GM12878 (cell line): ENCODE measurements around the gene RBMX. TPM values are rescaled to one million over a fixed set of nuclear protein-coding genes. Genes with fewer than 3 reads are reported as not detected.

Experiments
- ATAC-seq: fragments of 200-7000 bp; cut with Tn5 transposase; 3 replicates; pipeline ENCODE4 v1.9.1; 2020; ENCODE audit warnings: mild to moderate bottlenecking, moderate library complexity
- BruUV-seq: library from RNA; stranded (reverse); fragments of 400-500 nt; replicated peaks from 2 replicates; lab custom pipeline; 2021; lab: Mats Ljungman, UMichigan
- CTCF ChIA-PET: fragments of 300-600 bp; sonication (Branson Sonifier 250); formaldehyde crosslinking; extraction: SDS; loops from one replicate; lab custom pipeline; 2021; ENCODE audit warnings: inconsistent platforms; lab: Yijun Ruan, JAX
- POLR2A ChIA-PET: fragments of 350-600 bp; formaldehyde crosslinking; extraction: SDS; loops from one replicate; lab custom pipeline; 2021; ENCODE audit warnings: inconsistent platforms; lab: Charles Lee
- RAD21 ChIA-PET: fragments of 300-600 bp; sonication (Branson Sonifier 250); formaldehyde crosslinking; loops from one replicate; lab custom pipeline; 2023; ENCODE audit warnings: antibody characterized with exemption; ENCODE audit not compliant: unreplicated experiment; lab: Charles Lee
- SMC1A ChIA-PET: fragments of 300-600 bp; sonication (Branson Sonifier 250); formaldehyde crosslinking; loops from one replicate; lab custom pipeline; 2023; ENCODE audit not compliant: unreplicated experiment, uncharacterized antibody; lab: Charles Lee
- DNase-seq: peaks from one replicate; pipeline ENCODE4 v3.0.0-alpha.2; 2011; ENCODE audit warnings: low read depth, low spot score
- FAIRE-seq: peaks from 3 replicates; lab custom pipeline; 2011; peaks lifted over from hg19 to GRCh38; lab: Jason Lieb, UNC
- H2AFZ ChIP-seq: 2 replicates; pipeline ENCODE4 v1.6.0; 2011; ENCODE audit warnings: low read depth, low read length, control low read depth; ENCODE audit not compliant: control insufficient read depth
- H3K27ac ChIP-seq: 2 replicates; pipeline ENCODE4 v1.5.1; 2011; ENCODE audit warnings: control low read depth; ENCODE audit not compliant: control insufficient read depth, insufficient read depth
- H3K27me3 ChIP-seq, 2 experiments: replicated peaks in 1 of 2; 2 replicates each; pipeline versions ENCODE4 v1.6.0 to v1.6.1; 2011; ENCODE audit warnings: low read length in 1 of 2; ENCODE audit not compliant: control insufficient read depth in 2 of 2, insufficient read depth in 2 of 2
- H3K36me3 ChIP-seq, 2 experiments: 2 replicates each; pipeline ENCODE4 v1.5.1; 2011; ENCODE audit warnings: low read length in 1 of 2; ENCODE audit not compliant: control insufficient read depth in 2 of 2, insufficient read depth in 2 of 2
- H3K4me1 ChIP-seq: 2 replicates; pipeline ENCODE4 v1.6.1; 2011; ENCODE audit warnings: mild to moderate bottlenecking, low read length, moderate library complexity, mixed read lengths; ENCODE audit not compliant: control insufficient read depth, insufficient read depth
- H3K4me2 ChIP-seq: 2 replicates; pipeline ENCODE4 v1.6.0; 2011; ENCODE audit warnings: control low read depth; ENCODE audit not compliant: control insufficient read depth, insufficient read depth
- H3K4me3 ChIP-seq: fragments of 200-600 bp; sonication (generic); 2 replicates; pipeline ENCODE4 v1.5.1; 2016
- H3K79me2 ChIP-seq: 2 replicates; pipeline ENCODE4 v1.6.0; 2011; ENCODE audit warnings: low read length; ENCODE audit not compliant: control insufficient read depth, insufficient read depth
- H3K9ac ChIP-seq: 2 replicates; pipeline ENCODE4 v1.8.0; 2011; ENCODE audit warnings: low read length, control low read depth, mixed read lengths; ENCODE audit not compliant: control insufficient read depth, insufficient read depth
- H3K9me3 ChIP-seq: replicated peaks from 3 replicates; pipeline ENCODE4 v1.5.1; 2011; ENCODE audit warnings: mild to moderate bottlenecking, low read length; ENCODE audit not compliant: control insufficient read depth, insufficient read depth
- H4K20me1 ChIP-seq: 2 replicates; pipeline ENCODE4 v1.6.0; 2011; ENCODE audit not compliant: control insufficient read depth, insufficient read depth
- BMI1 ChIP-seq: fragments of 450-650 bp; IDR thresholded peaks from 2 replicates; pipeline ENCODE4 v1.6.1; 2016; ENCODE audit warnings: mild to moderate bottlenecking, moderate library complexity, borderline replicate concordance
- EED ChIP-seq: sonication (generic); IDR thresholded peaks from 2 replicates; pipeline ENCODE4 v1.6.1; 2016; ENCODE audit warnings: antibody characterized with exemption, low read depth
- EGR1 ChIP-seq, 2 experiments: IDR thresholded peaks; 1 replicate in 1 of 2; 2 replicates in 1 of 2; pipeline ENCODE4 v1.6.1; 2011 to 2012; ENCODE audit warnings: low read depth in 2 of 2, low read length in 2 of 2, borderline replicate concordance in 1 of 2, mild to moderate bottlenecking in 1 of 2, moderate library complexity in 1 of 2
- ETV6 ChIP-seq, 2 experiments: fragments of 450-650 bp in 1 of 2; IDR thresholded peaks in 1 of 2; conservative IDR thresholded peaks in 1 of 2; 2 replicates each; pipeline ENCODE4 v1.6.1; 2014; ENCODE audit warnings: antibody characterized with exemption in 1 of 2, borderline replicate concordance in 1 of 2, low read depth in 1 of 2, mild to moderate bottlenecking in 1 of 2, moderate library complexity in 1 of 2
- EZH2 ChIP-seq: IDR thresholded peaks from 2 replicates; pipeline ENCODE4 v1.6.1; 2012; ENCODE audit warnings: low read depth, mild to moderate bottlenecking, control low read depth, inconsistent platforms, low read length, borderline replicate concordance; ENCODE audit not compliant: control insufficient read depth
- MYC ChIP-seq: IDR thresholded peaks from 2 replicates; pipeline ENCODE4 v1.6.1; 2011; ENCODE audit warnings: mild to moderate bottlenecking, low read length, moderate library complexity, inconsistent platforms; ENCODE audit not compliant: insufficient read depth, insufficient replicate concordance, insufficient read length, severe bottlenecking
- PAX5 ChIP-seq: IDR thresholded peaks from 2 replicates; pipeline ENCODE4 v1.6.1; 2011; ENCODE audit warnings: low read depth, low read length, borderline replicate concordance
- TCF7 ChIP-seq: IDR thresholded peaks from 2 replicates; pipeline ENCODE4 v1.6.1; 2014; ENCODE audit warnings: antibody characterized with exemption, borderline replicate concordance
- ZNF217 ChIP-seq: fragments of 450-650 bp; IDR thresholded peaks from 2 replicates; pipeline ENCODE4 v1.6.1; 2017; ENCODE audit warnings: antibody characterized with exemption, mild to moderate bottlenecking
- ZNF384 ChIP-seq: IDR thresholded peaks from 2 replicates; pipeline ENCODE4 v1.6.1; 2012; ENCODE audit warnings: low read depth, mild to moderate bottlenecking, low read length, improper control_type of control experiment, borderline replicate concordance
- WGBS: methylation state at CpG from one replicate; pipeline ENCODE4 v1.1.6; 2016; ENCODE audit warnings: low lambda C conversion rate; ENCODE audit not compliant: insufficient replicate concordance, insufficient coverage; ENCODE audit errors: missing lambda C conversion rate; 5-methylcytosine and 5-hydroxymethylcytosine counted together
- in situ Hi-C: fragments of 300-500 bp; cut with MboI; formaldehyde crosslinking; loops from 9 replicates; pipeline ENCODE4 v1.14.3; 2018; ENCODE audit warnings: mixed read lengths
- intact Hi-C: fragments of 100-400 bp; cut with micrococcal nuclease; formaldehyde crosslinking; loops from one replicate; pipeline ENCODE4 v1.14.2; 2022; ENCODE audit not compliant: unreplicated experiment
- polyA plus RNA-seq, 11 experiments: library from polyadenylated mRNA; depleted of rRNA in 4 of 11; unstranded in 6 of 11; stranded (reverse) in 5 of 11; fragments of >200 nt; fragmentation: Nextera tagmentation in 4 of 11; fragmentation: Illumina TruSeq in 1 of 11; extraction: Ambion mirVana in 4 of 11; extraction: Trizol in 1 of 11; gene quantifications; 1 replicate in 1 of 11; 2 replicates in 10 of 11; pipeline versions ENCODE4 v1.2.1 to v1.2.3, GENCODE V29; 2011 to 2016; ENCODE audit warnings: inconsistent platforms in 2 of 11, missing spikeins in 2 of 11, low read depth in 1 of 11
- total RNA-seq, 4 experiments: library from RNA; depleted of rRNA in 3 of 4; stranded (reverse); fragments of >200 nt in 3 of 4; fragmentation: Illumina TruSeq in 1 of 4; extraction: Trizol in 1 of 4; gene quantifications; 2 replicates each; pipeline versions ENCODE4 v1.2.1 to v1.2.3, GENCODE V29; 2013 to 2021
- TF ChIP-seq, protein P1 (sequence below): IDR thresholded peaks from 2 replicates; pipeline ENCODE4 v1.6.1; 2011; ENCODE audit warnings: mild to moderate bottlenecking, low read depth, low read length, moderate library complexity; ENCODE audit not compliant: insufficient replicate concordance
- TF ChIP-seq, protein P2 (sequence below): fragments of 450-650 bp; IDR thresholded peaks from 2 replicates; pipeline ENCODE4 v1.6.1; 2017; ENCODE audit warnings: mild to moderate bottlenecking, moderate library complexity
- TF ChIP-seq, protein P3 (sequence below): fragments of 450-650 bp; IDR thresholded peaks from 2 replicates; pipeline ENCODE4 v1.6.1; 2017; ENCODE audit warnings: mild to moderate bottlenecking

Gene RBMX
- total and polyA plus RNA-seq, 10 of the 15 experiments (the other 5 are each of a cell fraction or from before 2014, with no cell fraction given), result 252 to 427 (median 288) TPM

GRCh38 chrX:136865270-136866158 is 15.0 kb downstream of the RBMX start:
- ChIA-PET POLR2A (interaction anchor here (0.6 to 0.7 kb wide), 2 partner anchors 42 to 497 kb away, joined by 3 to 5 read pairs; no protein-coding TSS in a partner anchor), SMC1A (no interaction called here), CTCF (interaction anchor here (0.6 kb wide), 1 partner anchor 25 kb away, joined by 4 read pairs; no protein-coding TSS in a partner anchor), RAD21 (no interaction called here)
- Histone ChIP-seq H3K9me3 (no peaks in the 10 kb centered on the region), H3K4me3 (no peak overlapping the region), H3K27me3 (no peaks in the 10 kb centered on the region), H4K20me1 (no peaks in the 10 kb centered on the region), H3K4me2 (no peak overlapping the region), H2AFZ (no peak overlapping the region), H3K79me2 (no peaks in the 10 kb centered on the region; the same call in 1 of the 2 replicates), H3K36me3 (peaks cover 0 to 7% of the 10 kb centered on the region in 2 experiments; a peak in 3 of 4 replicates), H3K9ac (no peak overlapping the region), H3K4me1 (no peaks in the 10 kb centered on the region), H3K27ac (no peak overlapping the region)
- WGBS, result 11% methylated on average over 9 of the region's 9 CpGs
- FAIRE-seq (no peak), DNase-seq (no peak), ATAC-seq (no peak)
- in situ Hi-C loops (no loop called here), intact Hi-C loops (loop anchor here (5.0 kb wide), 1 partner anchor 88 kb away; no protein-coding TSS in a partner anchor)
- no TSS peak for BruUV-seq
- TF ChIP-seq ZNF217 (no peak), BMI1 (no peak), EZH2 (no peak), PAX5 (no peak), TCF7 (no peak), MYC (no peak), EED (no peak), ZNF384 (no peak), ETV6 (conservative IDR thresholded peaks at IDR 0.05 in 1 of 2, IDR thresholded peaks at IDR 0.05 in 1 of 2; ENCODE audit: borderline replicate concordance in 1 of 2, low read depth in 1 of 2) (no peak), EGR1 (IDR thresholded peaks at IDR 0.05; ENCODE audit: borderline replicate concordance in 1 of 2, low read depth in 2 of 2, low read length in 2 of 2) (no peak)
- TF ChIP-seq, protein P1, sequence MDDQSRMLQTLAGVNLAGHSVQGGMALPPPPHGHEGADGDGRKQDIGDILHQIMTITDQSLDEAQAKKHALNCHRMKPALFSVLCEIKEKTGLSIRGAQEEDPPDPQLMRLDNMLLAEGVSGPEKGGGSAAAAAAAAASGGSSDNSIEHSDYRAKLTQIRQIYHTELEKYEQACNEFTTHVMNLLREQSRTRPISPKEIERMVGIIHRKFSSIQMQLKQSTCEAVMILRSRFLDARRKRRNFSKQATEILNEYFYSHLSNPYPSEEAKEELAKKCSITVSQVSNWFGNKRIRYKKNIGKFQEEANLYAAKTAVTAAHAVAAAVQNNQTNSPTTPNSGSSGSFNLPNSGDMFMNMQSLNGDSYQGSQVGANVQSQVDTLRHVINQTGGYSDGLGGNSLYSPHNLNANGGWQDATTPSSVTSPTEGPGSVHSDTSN, result no peak
- TF ChIP-seq, protein P2, sequence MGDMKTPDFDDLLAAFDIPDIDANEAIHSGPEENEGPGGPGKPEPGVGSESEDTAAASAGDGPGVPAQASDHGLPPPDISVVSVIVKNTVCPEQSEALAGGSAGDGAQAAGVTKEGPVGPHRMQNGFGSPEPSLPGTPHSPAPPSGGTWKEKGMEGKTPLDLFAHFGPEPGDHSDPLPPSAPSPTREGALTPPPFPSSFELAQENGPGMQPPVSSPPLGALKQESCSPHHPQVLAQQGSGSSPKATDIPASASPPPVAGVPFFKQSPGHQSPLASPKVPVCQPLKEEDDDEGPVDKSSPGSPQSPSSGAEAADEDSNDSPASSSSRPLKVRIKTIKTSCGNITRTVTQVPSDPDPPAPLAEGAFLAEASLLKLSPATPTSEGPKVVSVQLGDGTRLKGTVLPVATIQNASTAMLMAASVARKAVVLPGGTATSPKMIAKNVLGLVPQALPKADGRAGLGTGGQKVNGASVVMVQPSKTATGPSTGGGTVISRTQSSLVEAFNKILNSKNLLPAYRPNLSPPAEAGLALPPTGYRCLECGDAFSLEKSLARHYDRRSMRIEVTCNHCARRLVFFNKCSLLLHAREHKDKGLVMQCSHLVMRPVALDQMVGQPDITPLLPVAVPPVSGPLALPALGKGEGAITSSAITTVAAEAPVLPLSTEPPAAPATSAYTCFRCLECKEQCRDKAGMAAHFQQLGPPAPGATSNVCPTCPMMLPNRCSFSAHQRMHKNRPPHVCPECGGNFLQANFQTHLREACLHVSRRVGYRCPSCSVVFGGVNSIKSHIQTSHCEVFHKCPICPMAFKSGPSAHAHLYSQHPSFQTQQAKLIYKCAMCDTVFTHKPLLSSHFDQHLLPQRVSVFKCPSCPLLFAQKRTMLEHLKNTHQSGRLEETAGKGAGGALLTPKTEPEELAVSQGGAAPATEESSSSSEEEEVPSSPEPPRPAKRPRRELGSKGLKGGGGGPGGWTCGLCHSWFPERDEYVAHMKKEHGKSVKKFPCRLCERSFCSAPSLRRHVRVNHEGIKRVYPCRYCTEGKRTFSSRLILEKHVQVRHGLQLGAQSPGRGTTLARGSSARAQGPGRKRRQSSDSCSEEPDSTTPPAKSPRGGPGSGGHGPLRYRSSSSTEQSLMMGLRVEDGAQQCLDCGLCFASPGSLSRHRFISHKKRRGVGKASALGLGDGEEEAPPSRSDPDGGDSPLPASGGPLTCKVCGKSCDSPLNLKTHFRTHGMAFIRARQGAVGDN, result no peak
- TF ChIP-seq, protein P3, sequence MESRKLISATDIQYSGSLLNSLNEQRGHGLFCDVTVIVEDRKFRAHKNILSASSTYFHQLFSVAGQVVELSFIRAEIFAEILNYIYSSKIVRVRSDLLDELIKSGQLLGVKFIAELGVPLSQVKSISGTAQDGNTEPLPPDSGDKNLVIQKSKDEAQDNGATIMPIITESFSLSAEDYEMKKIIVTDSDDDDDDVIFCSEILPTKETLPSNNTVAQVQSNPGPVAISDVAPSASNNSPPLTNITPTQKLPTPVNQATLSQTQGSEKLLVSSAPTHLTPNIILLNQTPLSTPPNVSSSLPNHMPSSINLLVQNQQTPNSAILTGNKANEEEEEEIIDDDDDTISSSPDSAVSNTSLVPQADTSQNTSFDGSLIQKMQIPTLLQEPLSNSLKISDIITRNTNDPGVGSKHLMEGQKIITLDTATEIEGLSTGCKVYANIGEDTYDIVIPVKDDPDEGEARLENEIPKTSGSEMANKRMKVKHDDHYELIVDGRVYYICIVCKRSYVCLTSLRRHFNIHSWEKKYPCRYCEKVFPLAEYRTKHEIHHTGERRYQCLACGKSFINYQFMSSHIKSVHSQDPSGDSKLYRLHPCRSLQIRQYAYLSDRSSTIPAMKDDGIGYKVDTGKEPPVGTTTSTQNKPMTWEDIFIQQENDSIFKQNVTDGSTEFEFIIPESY, result no peak
